Amniotic epithelial cell (primary cell): ENCODE data around the gene ABHD14A.
"Not testable (repeated sequence)": the region's sequence is repeated elsewhere in the genome, so short reads cannot be mapped to it uniquely, and the experiment has no call there.

Experiments used
- DNase-seq: peaks from one replicate; pipeline ENCODE4 v3.0.0-alpha.2; 2010; ENCODE audit warnings: low read depth

Gene ABHD14A

GRCh38 chr3:51974963-51975851 is at the start of gene ABHD14A:
Gene ABHD14A, plus strand, starts transcription at chr3:51975064. Its CDS starts 72 bp downstream, at chr3:51975136.
- peak; percentile 43 for DNase-seq

GRCh38 chr3:51927061-51927977 is 47.5 kb upstream of the ABHD14A start:
- no peak for DNase-seq

GRCh38 chr3:51928438-51928837 is 46.4 kb upstream of the ABHD14A start:
- DNase-seq = no peak

- DNase-seq = not testable (repeated sequence)
These were observed 45.9 kb upstream of the ABHD14A start for GRCh38 chr3:51928981-51929380.

GRCh38 chr3:51929420-51930003 is 45.4 kb upstream of the ABHD14A start:
- DNase-seq = peak; percentile 14

- no peak for DNase-seq
These were observed 44.4 kb upstream of the ABHD14A start for GRCh38 chr3:51930439-51930838.

- no peak for DNase-seq
These were observed 43.1 kb upstream of the ABHD14A start for GRCh38 chr3:51931756-51932155.

- DNase-seq = no peak
These were observed 42.1 kb upstream of the ABHD14A start for GRCh38 chr3:51932471-51933370.

GRCh38 chr3:51933471-51934138 is 41.3 kb upstream of the ABHD14A start:
- no peak for DNase-seq

GRCh38 chr3:51934139-51934850 is 40.6 kb upstream of the ABHD14A start:
- DNase-seq = no peak

- DNase-seq = no peak
These were observed 39.6 kb upstream of the ABHD14A start for GRCh38 chr3:51934991-51935885.

- DNase-seq = no peak
These were observed 38.7 kb upstream of the ABHD14A start for GRCh38 chr3:51935886-51936755.

- no peak for DNase-seq
These were observed 37.9 kb upstream of the ABHD14A start for GRCh38 chr3:51937014-51937413.

- DNase-seq = no peak
These were observed 37.0 kb upstream of the ABHD14A start for GRCh38 chr3:51937611-51938450.

GRCh38 chr3:51938780-51939425 is 36.0 kb upstream of the ABHD14A start:
- no peak for DNase-seq

- peak; percentile 51 for DNase-seq
These were observed 34.0 kb upstream of the ABHD14A start for GRCh38 chr3:51940648-51941462.
